Mesothelial cell of epicardium (in vitro differentiated cells): ENCODE data around the gene HYDIN. TPM values are rescaled to one million over a fixed set of nuclear protein-coding genes. Genes with fewer than 3 reads are reported as not detected.
"Not testable (repeated sequence)": the region's sequence is repeated elsewhere in the genome, so short reads cannot be mapped to it uniquely, and the experiment has no call there.

Experiments used
- DNase-seq, 2 experiments: peaks; one replicate each; pipeline ENCODE4 v3.0.0; 2021; ENCODE audit warnings: low spot score in 2 of 2; ENCODE audit not compliant: unreplicated experiment in 2 of 2
- H3K27ac Mint-ChIP-seq: 2 replicates; pipeline ENCODE4 v1.8.0; 2021; ENCODE audit warnings: mixed read lengths
- H3K27me3 Mint-ChIP-seq: 2 replicates; pipeline ENCODE4 v1.8.0; 2021; ENCODE audit warnings: low read depth, mixed read lengths
- H3K36me3 Mint-ChIP-seq: 2 replicates; pipeline ENCODE4 v1.8.0; 2021; ENCODE audit warnings: mixed read lengths
- H3K4me1 Mint-ChIP-seq: 2 replicates; pipeline ENCODE4 v1.8.0; 2021; ENCODE audit warnings: mixed read lengths
- H3K4me3 Mint-ChIP-seq: 2 replicates; pipeline ENCODE4 v1.8.0; 2021; ENCODE audit warnings: mild to moderate bottlenecking, moderate library complexity, mixed read lengths
- H3K9me3 Mint-ChIP-seq: 2 replicates; pipeline ENCODE4 v1.8.0; 2021; ENCODE audit warnings: mixed read lengths
- total RNA-seq: library from RNA; stranded (reverse); gene quantifications from 3 replicates; pipeline ENCODE4 v1.2.1, GENCODE V29; 2021

Gene HYDIN
- total RNA-seq, 1 donor from 2014 or later = 0.72 TPM

DNA sequence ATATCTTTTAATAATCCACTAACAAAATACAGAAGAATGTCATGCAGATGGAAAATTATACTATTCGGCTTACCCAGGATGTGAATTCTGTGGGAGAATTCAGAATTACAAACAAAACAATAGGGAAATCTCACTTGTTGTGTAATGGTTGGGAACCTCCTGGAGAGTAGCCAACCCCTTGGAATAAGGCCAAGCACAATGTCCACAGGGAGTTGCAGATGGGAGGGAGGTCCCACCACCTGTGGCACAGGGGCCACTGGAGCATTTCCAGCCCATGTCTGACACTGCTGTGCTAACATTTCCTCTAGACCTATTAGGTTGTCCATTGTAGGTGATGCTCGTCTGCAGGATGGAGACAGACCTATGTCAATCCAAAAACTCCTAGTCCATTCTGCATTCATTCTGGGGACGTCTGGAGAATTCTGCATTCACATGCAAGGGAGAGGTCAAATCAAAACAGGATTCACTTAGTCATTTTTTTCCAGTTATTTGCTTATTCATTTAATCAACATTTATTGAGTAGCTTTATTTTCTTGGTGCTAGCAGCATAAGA, 120.8 kb downstream of the HYDIN start:
- not testable (repeated sequence) for H3K4me1 Mint-ChIP-seq, DNase-seq, H3K4me3 Mint-ChIP-seq, H3K27ac Mint-ChIP-seq, H3K36me3 Mint-ChIP-seq, H3K27me3 Mint-ChIP-seq, H3K9me3 Mint-ChIP-seq

DNA sequence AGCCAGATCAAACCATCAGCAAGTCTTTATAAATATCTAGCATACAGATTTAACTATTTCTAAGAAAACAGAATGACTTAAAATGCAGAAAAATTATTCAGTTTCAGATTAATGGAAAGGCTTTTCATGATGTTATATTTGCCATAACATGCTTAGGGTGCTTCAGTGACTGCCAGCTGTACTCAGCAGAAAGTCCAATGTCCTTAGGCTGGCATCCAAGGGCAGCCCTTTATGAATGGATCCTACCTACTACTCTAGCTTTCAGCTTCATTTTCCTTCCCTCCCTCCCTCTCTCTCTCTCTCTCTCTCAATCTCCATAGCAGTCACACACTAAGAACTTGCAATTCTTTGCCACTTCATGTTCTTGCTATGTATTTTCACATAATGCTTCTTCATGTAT, 124.6 kb downstream of the HYDIN start:
- not testable (repeated sequence) for DNase-seq, H3K27ac Mint-ChIP-seq, H3K9me3 Mint-ChIP-seq, H3K4me1 Mint-ChIP-seq, H3K36me3 Mint-ChIP-seq, H3K27me3 Mint-ChIP-seq, H3K4me3 Mint-ChIP-seq

DNA sequence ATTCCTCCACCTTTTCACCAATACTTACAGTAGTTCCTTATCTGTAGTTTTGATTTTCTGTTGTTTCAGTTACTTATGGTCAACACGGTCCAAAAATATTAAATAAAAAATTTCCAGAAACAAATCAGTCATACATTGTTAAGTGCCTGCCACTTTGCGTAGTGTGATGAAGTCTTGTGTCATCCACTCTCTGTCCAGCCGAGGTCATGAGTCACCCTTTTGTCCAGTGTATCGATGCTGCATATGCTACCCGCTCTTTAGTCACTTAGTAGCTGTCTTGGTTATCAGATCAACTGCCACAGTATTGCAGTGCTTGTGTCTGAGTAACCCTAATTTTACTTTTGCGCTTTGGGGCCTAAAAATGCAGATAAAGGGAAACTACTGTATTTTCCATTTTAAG, 146.9 kb downstream of the HYDIN start:
- H3K27ac Mint-ChIP-seq, H3K36me3 Mint-ChIP-seq, H3K4me3 Mint-ChIP-seq, DNase-seq, H3K4me1 Mint-ChIP-seq, H3K27me3 Mint-ChIP-seq, H3K9me3 Mint-ChIP-seq: not testable (repeated sequence)

DNA sequence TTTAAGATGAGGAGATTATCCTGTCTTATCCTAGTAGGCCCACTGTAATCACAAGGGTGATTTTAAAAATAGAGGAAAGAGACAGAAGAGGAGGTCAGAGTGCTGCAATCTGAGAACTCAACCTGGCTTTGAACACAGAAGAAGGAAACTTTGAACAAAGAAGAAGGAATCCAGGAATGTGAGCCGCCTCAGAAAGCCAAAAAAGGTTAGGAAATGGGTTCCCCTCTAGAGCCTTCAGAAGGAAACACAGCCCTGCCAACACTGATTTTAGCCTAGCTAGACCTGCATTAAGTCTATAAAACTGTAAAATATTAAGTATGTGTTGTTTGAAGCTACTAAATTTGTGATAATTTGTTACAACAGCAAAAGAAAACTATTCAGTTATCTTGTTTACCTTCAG, 149.7 kb downstream of the HYDIN start:
- H3K36me3 Mint-ChIP-seq, H3K4me3 Mint-ChIP-seq, DNase-seq, H3K4me1 Mint-ChIP-seq, H3K27ac Mint-ChIP-seq, H3K27me3 Mint-ChIP-seq, H3K9me3 Mint-ChIP-seq: not testable (repeated sequence)

DNA sequence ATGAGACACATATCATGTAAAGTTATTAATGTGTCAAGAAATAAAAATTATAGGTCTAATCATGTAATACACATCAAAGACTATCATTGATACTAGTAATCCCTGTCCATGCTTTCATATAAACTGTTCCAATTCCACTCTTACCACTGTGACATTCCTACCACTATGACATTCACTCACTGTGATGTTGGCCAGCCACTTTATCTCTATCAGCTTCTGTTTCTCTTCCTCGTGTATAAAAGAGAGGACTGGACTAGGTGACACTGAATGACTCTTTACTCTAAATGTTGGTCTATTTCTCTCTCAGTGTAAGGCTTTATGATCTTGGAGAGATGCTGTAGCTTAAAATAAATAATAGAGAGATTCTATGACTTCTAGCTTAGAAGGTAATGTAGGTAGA, 150.3 kb downstream of the HYDIN start:
- H3K36me3 Mint-ChIP-seq, DNase-seq, H3K4me3 Mint-ChIP-seq, H3K27ac Mint-ChIP-seq, H3K27me3 Mint-ChIP-seq, H3K4me1 Mint-ChIP-seq, H3K9me3 Mint-ChIP-seq: not testable (repeated sequence)

DNA sequence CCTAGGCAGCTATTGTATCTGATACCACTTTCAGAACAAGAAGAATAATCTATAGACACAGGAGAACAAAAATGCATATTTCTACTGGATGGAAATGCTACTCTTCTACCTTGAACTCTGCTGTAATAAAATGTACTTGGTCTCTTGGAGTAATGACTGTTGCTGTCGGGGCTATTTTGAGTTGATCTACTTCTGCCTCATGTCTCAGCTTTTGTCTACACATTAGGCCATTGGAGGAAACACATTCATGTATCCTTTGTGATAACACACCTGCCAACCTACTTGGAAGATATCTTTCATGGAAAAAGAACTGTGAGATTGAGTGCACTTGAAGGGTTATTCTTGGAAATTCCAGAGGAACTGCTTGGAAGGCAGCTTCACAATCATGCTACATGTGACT, 159.9 kb downstream of the HYDIN start:
- H3K4me3 Mint-ChIP-seq, H3K27me3 Mint-ChIP-seq, H3K36me3 Mint-ChIP-seq, H3K4me1 Mint-ChIP-seq, H3K9me3 Mint-ChIP-seq, DNase-seq, H3K27ac Mint-ChIP-seq: not testable (repeated sequence)

DNA sequence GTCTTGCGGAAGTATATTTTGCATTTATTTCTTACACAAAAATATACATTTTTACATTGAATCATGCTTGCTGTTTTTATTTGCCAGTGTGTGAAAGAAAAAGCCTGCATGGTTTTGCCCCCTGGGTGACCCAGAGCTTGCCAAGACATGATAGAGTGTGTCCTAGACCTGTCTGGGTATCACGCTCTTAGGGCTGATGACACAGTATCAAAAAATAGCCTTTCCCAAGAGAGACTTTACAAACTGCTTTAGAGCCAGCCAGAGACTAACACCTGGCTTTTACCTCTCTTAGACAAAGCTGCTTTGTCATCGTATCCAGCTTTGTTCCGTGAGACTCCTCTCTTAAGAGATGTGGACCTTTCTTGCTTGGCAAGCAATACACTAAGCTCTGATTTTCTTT, 160.7 kb downstream of the HYDIN start:
- DNase-seq, H3K4me1 Mint-ChIP-seq, H3K27ac Mint-ChIP-seq, H3K4me3 Mint-ChIP-seq, H3K27me3 Mint-ChIP-seq, H3K36me3 Mint-ChIP-seq, H3K9me3 Mint-ChIP-seq: not testable (repeated sequence)

DNA sequence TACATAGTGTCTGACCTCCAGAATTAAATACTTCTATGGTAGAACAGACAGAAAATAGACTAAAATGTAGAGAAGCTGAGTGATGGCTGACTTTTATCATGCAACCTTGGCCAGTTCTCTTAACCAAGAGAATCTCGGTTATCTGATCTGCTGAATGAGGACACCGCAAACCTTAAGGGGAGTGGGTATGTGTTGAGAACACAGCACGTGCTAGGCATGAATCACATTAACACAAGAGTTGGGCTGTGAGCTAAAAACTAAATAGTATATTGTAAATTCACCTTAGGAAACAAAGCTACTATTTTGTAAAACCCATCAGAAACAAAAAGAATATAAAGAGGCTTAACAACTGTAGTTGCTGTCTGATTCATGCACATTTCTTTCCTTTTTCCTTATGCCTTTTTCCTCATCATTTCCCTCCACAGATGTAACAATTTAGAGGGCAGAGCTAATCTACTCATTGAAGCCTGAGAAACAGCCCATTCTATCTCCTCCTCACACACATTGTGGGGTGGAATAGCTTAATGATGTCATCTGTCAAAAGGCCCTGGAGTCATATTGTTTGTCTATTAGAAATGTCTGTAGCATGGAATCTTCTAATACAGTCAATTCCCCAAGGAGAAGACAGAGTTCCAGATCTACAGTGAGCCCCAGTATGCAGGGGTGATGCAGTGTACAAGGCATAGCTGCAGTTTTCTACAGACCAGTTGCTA, 176.5 kb downstream of the HYDIN start:
- H3K36me3 Mint-ChIP-seq, H3K27me3 Mint-ChIP-seq, H3K27ac Mint-ChIP-seq, H3K4me1 Mint-ChIP-seq, H3K9me3 Mint-ChIP-seq, DNase-seq, H3K4me3 Mint-ChIP-seq: not testable (repeated sequence)

DNA sequence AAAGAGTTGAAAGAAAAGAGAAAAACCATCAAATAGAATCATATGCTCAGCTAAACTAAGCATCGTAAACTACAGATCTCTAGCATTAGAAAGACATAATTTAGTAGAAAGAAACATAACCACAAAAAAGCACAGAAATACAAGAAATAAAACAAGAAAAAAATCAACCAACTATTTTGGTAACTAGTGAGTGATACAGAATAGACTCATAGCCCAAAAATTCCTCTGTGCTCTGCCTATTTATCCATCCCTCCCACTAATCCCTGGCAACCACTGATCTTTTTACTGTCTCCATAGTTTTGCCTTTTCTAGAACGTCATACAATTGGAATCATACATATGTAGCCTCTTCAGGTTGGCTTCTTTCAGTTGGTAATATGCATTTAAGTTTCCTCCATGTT, 180.2 kb downstream of the HYDIN start:
- H3K36me3 Mint-ChIP-seq, H3K4me1 Mint-ChIP-seq, H3K9me3 Mint-ChIP-seq, DNase-seq, H3K27ac Mint-ChIP-seq, H3K27me3 Mint-ChIP-seq, H3K4me3 Mint-ChIP-seq: not testable (repeated sequence)

DNA sequence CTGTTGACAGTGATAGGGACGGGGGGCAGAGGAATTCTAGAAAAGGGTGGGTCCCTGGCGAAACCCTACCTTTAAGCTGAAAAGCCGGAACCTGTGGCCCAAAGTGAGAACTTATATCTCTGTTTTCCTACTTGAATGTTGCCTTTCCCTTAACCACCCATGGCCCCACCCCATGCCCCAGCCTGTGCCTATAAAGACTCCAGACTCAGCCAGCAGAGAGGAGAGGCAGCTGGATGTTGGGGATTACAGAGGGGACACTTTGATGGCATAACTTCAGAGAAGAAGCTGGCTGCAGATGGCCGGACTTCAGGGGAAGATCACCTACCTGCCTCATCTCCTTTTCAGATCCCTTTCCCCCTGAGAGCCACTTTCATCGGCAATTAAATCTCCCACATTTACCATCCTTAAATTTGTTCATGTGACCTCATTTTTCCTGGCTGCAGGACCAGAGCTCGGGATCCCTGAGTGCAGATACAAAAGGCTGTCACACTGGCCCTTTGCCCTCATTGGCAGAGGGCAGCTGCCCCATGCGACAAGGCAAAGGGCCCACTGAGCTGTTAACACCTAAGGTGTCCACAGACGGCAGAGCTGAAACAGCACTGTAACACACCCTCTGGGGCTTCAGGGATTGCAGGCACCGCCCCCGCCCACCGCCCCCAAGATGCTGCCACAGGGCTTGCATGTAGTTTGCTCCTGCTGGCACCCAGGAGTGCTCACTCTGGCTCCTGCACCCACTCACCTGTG, 191.0 kb downstream of the HYDIN start:
- H3K36me3 Mint-ChIP-seq, H3K4me3 Mint-ChIP-seq, DNase-seq, H3K27me3 Mint-ChIP-seq, H3K4me1 Mint-ChIP-seq, H3K27ac Mint-ChIP-seq, H3K9me3 Mint-ChIP-seq: not testable (repeated sequence)

DNA sequence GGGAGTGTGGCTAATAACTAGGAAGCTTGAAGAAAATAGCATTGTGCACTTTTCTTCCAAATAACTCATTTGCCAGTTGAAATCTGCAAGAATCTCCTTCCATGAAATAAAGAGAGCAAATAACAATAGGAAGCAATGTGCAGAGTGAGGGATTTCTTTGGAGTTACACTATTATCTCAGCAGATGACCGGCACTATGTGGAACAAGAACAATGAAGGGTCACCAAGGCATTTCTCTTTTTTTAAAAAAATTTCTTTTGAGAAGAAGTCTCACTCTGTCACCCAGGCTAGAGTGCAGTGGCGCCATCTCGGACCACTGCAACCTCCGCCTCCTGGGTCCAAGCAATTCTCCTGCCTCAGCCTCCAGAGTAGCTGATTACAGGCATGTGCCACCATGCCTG, 192.1 kb downstream of the HYDIN start:
- H3K36me3 Mint-ChIP-seq, H3K27ac Mint-ChIP-seq, H3K9me3 Mint-ChIP-seq, H3K4me1 Mint-ChIP-seq, H3K4me3 Mint-ChIP-seq, H3K27me3 Mint-ChIP-seq, DNase-seq: not testable (repeated sequence)

DNA sequence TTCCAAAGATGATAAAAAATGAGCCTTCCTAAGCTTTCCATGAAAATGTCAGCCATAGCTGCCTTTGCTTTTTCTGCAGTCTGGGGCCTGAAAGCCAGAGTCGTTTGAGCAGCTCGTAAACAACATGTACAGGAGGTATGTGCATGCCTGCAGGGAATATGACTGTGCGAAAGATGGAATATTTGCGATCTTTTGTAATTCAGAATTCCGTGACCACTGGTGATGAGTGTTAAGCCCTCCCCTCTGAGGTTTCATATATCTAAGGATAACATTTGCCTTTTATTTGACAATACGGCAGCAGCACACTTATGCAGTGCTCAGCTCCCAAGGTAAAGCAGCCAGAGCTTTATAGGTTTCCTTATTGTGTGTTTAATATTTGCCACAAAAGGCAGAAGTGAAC, 192.5 kb downstream of the HYDIN start:
- H3K4me1 Mint-ChIP-seq, H3K4me3 Mint-ChIP-seq, DNase-seq, H3K36me3 Mint-ChIP-seq, H3K27me3 Mint-ChIP-seq, H3K9me3 Mint-ChIP-seq: not testable (repeated sequence)
- H3K27ac Mint-ChIP-seq = peak overlapping the region; percentile 69

DNA sequence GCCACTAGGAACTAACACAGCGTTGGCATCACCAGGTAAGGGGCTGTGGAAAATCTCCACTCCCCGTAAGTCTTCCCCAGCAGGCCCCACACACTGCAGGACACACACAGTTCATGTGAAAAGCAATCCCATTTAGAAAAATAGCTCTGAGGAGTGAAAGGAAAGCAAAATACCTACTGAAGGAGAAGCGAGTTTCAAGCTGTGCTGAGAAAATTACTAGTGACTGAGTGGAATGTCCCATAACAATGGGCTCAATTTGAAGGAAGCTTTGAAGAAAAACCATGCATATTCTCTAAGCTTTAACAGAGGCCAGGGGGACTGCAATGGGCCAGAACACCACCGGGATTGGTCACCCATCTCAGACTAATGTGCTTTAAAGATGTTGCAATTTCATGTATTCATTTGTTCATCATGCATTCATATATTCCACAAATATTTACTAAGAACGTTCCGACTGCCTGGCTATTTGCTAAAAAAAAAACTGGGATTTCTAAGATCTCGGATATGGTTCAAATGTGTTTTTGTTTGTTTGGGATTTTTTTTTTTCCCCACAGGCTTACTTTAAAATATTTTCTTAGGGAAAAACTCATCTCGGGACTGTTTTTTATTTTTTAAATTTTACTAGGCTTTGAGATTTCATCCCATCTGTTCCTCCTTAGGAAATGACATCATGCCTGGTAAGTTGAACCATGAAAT, 202.3 kb downstream of the HYDIN start:
- H3K9me3 Mint-ChIP-seq, H3K27me3 Mint-ChIP-seq, DNase-seq, H3K4me3 Mint-ChIP-seq, H3K27ac Mint-ChIP-seq, H3K36me3 Mint-ChIP-seq, H3K4me1 Mint-ChIP-seq: not testable (repeated sequence)

DNA sequence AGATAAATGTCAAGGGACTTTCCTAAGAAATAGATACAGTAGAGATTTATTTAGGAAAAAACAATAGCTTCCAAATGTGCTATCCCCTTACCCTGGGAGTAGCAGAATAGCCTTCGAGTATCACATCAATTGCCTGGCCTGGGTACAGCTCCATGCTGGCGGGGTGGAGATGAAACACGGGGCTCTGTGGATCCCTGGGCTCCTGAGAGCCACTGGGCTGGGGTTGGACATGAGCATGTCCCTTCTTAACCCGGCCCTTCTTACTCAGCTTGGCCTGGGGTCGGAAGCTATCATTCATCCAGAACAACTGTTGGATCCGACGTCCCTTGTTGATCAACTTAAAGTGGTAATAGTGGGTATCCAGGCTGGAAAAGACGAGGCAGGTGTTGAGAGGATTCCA, 203.0 kb downstream of the HYDIN start:
- not testable (repeated sequence) for H3K4me3 Mint-ChIP-seq, H3K9me3 Mint-ChIP-seq, H3K4me1 Mint-ChIP-seq, H3K27me3 Mint-ChIP-seq, H3K27ac Mint-ChIP-seq, DNase-seq, H3K36me3 Mint-ChIP-seq
